GM21529 (cell line): ENCODE measurements around the gene IL34.
"Not testable (repeated sequence)": the region's sequence is repeated elsewhere in the genome, so short reads cannot be mapped to it uniquely, and the experiment has no call there.

ENCODE experiments used
- ATAC-seq: cut with Tn5 transposase; IDR thresholded peaks from one replicate; pipeline ENCODE4 v1.9.1; 2021; ENCODE audit not compliant: unreplicated experiment

The IL34 gene

DNA sequence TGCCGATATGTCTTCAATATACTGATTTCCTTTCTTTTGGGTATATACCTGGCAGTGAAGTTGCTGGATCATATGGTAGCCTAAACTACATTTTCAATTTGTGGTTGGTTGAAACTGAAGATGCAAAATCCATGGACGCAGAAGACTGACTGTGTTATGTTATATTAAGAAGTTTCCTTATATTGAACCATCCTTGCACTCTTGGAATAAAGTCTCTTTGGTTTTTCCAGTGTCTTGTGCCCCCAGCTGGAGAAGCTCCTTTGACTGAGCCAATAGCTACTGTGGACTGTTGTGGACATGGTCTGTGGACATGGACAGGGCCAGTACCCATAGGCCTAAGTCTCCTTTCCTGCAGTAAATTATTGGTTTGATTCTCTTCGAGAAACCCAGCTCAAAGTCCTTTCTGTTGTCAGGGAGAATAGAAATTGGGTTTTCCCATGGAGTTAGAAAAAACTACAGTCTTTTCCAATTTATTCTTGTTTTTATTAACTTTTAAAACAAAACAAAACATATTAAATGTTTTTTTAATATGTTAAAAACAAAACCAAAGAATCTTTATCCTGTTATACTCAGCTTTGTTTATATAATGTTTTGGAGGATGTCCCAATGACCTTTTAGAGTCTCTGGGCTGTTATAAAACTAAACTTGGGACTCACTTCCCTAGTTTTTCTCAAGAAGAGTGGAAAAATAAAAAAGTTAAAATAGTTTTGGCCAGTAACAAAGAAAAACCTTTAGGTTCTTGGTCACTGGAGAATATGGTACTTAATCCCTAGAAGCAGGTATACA, 15.2 kb upstream of the IL34 start:
- no peak for ATAC-seq

GRCh38 chr16:70632273-70632672, 14.1 kb upstream of the IL34 start:
- no peak for ATAC-seq

- ATAC-seq = not testable (repeated sequence)
Observed at GRCh38 chr16:70633617-70634016, 12.7 kb upstream of the IL34 start.

DNA sequence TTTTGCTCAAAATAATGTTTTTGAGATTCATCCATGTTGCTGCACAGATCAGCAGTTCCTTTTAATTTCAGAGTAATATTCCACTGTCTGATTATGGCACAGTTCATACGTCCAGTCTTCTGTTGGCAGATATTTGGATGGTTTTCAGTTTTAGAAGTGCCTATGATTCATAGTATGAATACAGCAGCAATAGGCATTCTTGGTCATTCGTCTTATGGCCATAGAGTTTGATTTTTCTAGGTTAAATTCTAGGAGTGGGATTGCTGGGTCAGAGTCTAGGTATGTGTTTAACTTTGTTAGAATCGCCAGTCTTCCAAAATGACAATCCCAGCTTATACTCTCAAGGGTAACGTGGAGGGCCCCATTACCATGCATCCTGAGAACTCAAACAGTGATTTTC, 11.5 kb upstream of the IL34 start:
- no peak for ATAC-seq

DNA sequence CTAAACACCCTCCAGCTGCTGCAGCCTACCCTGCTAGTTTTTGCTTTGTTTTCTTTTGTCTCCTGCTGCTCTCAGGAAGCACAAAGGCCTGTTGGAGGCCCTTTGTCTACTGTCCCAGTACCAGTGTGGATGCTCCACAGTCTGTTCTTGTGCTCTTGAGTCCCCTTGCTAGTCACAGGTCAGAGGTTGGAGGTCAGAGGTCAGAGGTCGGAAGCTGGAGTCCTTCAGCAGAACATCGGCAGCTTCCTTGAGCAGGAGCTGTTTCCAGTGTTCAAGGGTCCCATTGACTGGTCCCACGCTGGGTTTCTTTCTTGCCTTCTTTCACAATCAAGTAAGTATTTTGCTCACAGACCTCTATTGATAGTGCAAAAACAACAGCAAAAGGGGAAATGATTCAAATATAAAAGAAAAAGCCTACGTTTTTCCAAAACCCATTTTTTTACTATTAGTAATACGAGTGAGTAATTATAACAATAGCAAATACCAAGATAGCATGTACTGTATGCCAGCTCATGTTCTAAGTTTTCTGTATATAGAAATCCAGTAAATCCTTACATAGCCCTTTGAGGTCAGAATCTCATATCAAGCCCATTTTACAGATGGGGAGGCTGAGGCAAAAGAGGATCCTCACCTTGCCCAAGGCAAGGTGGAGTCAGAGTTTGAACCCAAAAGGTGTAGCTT, 10.9 kb upstream of the IL34 start:
- no peak for ATAC-seq

- ATAC-seq = no peak
Observed at GRCh38 chr16:70638814-70639792, 7.3 kb upstream of the IL34 start.

DNA sequence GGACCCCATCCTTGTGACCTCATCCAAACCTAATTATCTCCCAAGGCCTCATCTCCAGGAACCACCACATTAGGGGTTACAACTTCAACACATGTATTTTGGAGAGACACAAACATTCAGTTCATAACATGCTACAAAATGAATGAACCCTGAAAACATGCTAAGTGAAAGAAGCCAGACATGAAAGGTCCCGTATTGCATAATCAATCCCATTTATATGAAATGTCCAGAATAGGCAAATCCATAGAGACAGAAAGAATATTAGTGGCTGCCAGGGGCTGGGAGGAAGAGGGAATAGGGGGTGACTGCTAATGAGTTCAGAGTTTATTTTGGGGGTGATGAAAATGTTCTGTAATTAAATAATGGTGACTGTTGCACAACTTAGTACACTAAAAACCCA, 3.7 kb upstream of the IL34 start:
- ATAC-seq = no peak

DNA sequence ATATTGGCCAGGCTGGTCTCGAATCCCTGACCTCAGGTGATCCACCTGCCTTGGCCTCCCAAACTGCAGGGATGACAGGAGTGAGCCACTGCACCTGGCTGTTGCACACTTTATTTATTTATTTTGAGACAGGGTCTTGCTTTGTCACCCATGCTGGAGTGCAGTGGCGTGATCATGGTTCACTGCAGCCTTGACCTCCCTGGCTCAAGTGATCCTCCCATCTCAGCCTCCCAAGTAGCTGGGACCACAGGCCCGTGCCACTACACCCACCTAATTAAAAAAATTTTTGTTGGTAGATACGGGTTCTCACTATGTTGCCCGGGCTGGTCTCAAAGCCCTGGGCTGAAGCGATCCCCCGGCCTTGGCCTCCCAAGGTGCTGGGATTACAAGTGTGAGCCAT, 3.1 kb upstream of the IL34 start:
- not testable (repeated sequence) for ATAC-seq

- no peak for ATAC-seq
Observed at GRCh38 chr16:70644763-70645597, 1.4 kb upstream of the IL34 start.

GRCh38 chr16:70647441-70648359, 1.3 kb downstream of the IL34 start:
- no peak for ATAC-seq

- no peak for ATAC-seq
Observed at GRCh38 chr16:70648606-70649005, 2.2 kb downstream of the IL34 start.

- no peak for ATAC-seq
Observed at GRCh38 chr16:70649300-70649699, 2.9 kb downstream of the IL34 start.

DNA sequence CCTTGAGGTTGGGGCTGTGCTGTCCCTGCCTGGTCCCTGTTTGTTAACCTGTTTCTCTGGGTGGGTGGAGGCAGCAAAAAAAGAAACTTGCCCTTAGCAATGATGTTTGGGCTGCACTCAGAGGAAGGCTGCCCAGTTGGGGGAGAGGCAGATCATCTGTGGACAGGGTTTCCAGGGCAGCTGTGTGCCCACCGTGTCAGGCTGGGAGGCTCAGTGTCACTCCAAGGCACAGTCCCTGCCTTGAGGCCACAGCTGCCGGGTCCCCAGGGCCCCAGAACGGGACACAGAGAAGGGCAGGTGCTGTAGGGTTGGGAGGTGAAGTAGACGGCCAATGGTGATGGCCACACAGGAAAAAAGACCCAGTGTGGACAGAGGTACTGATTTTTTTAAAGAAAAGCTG, 3.9 kb downstream of the IL34 start:
- no peak for ATAC-seq

GRCh38 chr16:70651524-70651923, 5.2 kb downstream of the IL34 start:
- no peak for ATAC-seq

GRCh38 chr16:70652322-70652721, 6.0 kb downstream of the IL34 start:
- ATAC-seq = no peak

GRCh38 chr16:70653406-70653805, 7.0 kb downstream of the IL34 start:
- ATAC-seq = no peak

DNA sequence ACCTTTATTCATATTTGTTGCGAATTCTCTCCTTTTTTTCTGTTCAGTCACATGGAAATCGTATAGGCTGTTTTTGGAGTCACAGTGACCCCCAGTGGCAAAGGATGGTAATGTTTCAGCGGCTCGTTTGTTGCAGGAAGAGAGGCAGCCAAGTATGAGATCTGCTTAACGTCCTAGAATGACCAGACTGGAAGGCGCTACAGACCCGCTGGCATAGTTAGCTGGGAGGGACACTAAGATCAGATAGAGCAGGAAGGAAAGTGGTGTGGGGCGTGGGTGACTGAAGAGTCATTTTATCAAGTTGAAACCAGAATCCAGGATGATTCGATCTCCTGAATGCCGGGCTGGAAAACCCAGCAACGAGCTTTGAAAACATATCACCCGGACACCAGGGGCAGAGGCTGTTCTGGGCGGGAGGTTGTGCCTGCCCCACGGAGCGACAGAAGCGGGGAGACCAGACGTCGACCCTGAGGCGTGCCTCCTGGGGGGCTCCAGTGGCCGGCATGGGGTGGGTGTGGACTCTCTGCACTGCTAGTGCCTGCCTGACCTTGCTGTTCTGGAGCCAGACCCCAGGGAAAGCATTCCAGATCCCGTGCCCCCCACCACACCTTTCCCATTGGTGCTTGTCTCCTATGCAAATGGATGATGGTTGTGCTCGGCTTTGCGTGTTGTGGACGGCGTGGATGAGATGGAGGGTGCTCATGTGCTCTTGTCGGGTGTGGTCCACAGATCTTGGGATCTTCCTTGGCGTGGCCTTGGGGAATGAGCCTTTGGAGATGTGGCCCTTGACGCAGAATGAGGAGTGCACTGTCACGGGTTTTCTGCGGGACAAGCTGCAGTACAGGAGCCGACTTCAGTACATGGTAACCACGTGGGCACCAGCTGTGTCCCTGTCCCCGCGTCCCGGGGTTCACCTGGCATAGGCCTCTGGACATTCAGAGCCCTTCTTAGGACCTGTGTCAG, 7.7 kb downstream of the IL34 start:
- ATAC-seq = peak; percentile 59

- no peak for ATAC-seq
Observed at GRCh38 chr16:70656065-70656711, 9.8 kb downstream of the IL34 start.
